SKM-1 treated with dmso at 0.1 percent for 144 hours (cell line): ENCODE results near the gene PTPN6.
A peak's percentile ranks its signal among the peaks of the same experiment; 100 is the strongest.
"Not testable (repeated sequence)": the region's sequence is repeated elsewhere in the genome, so short reads cannot be mapped to it uniquely, and the experiment has no call there.

Source experiments
- DNase-seq: peaks from one replicate; lab custom pipeline; 2025; ENCODE audit not compliant: unreplicated experiment; lab: John Stamatoyannopoulos, UW

Gene PTPN6

GRCh38 chr12:6950811-6951540 lies at the start of gene PTPN6:
PTPN6 (plus strand) TSS chr12:6951356; CDS start chr12:6951513, 157 bp downstream.
- DNase-seq: peak; percentile 50

GRCh38 chr12:6902448-6902847 lies 48.7 kb upstream of the PTPN6 start:
- DNase-seq: no peak

GRCh38 chr12:6903722-6904121 lies 47.4 kb upstream of the PTPN6 start:
- no peak for DNase-seq

GRCh38 chr12:6904280-6905276 lies 46.6 kb upstream of the PTPN6 start, which contains the start of gene LRRC23:
LRRC23 (plus strand) TSS chr12:6904822; CDS start chr12:6905634, 812 bp downstream.
- DNase-seq: peak; percentile 84

GRCh38 chr12:6905414-6906040 lies 45.6 kb upstream of the PTPN6 start:
- DNase-seq: no peak

- DNase-seq: not testable (repeated sequence)
Observed at GRCh38 chr12:6908141-6908540, 43.0 kb upstream of the PTPN6 start.

GRCh38 chr12:6909421-6910145 lies 41.6 kb upstream of the PTPN6 start:
- DNase-seq: no peak

GRCh38 chr12:6912164-6912935 lies 38.8 kb upstream of the PTPN6 start:
- DNase-seq: no peak

GRCh38 chr12:6914246-6914946 lies 36.8 kb upstream of the PTPN6 start, which contains the start of gene ENO2:
ENO2 (plus strand) TSS chr12:6914580; CDS start chr12:6915833, 1,253 bp downstream.
- no peak for DNase-seq

GRCh38 chr12:6914947-6915788 lies 36.0 kb upstream of the PTPN6 start:
- no peak for DNase-seq

GRCh38 chr12:6915789-6916285 lies 35.3 kb upstream of the PTPN6 start:
- DNase-seq: no peak

- DNase-seq: no peak
Observed at GRCh38 chr12:6916426-6917200, 34.5 kb upstream of the PTPN6 start.

- DNase-seq: no peak
Observed at GRCh38 chr12:6917491-6918231, 33.5 kb upstream of the PTPN6 start.

- no peak for DNase-seq
Observed at GRCh38 chr12:6919588-6919987, 31.6 kb upstream of the PTPN6 start.

- no peak for DNase-seq
Observed at GRCh38 chr12:6921539-6921938, 29.6 kb upstream of the PTPN6 start.
